ENCODE measurements around the gene PPM1M.

DNA sequence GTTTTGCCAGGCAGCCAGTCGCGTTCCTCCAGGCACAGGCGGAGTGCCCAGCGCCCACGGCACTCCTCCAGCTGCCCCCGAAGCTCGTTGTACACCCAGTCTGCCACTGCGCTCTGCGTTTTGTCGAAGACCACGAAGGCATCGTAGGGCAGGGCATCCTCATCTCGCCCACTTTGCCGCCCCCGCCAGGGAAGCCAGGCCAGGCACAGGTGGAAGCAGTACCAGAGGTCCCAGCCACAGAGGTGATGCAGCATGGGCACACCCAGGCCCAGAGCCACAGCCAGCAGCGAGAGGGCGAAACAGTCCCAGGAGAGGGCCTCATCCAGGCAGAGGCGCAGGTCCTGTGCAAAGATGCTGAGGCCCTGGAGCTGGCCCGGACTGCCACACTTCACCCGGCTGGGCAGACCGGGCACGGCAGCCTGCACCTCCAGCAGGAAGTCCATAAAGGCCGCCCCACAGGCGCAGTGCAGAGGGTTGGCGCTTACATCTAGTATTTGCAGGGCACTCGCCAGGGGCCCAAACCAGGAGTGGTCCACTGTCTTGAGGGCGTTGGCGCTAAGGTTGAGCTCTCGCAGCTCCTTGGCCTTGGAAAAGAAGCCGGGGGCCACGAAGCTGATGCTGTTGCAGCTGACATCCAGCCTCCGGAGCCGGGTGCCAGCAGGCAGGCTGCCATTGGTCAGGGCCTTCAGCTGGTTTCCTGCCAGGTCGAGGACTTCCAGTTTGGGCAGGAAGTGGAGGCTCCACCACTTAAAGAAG, 23.8 kb upstream of the PPM1M start:
- TF ChIP-seq, protein P1, sequence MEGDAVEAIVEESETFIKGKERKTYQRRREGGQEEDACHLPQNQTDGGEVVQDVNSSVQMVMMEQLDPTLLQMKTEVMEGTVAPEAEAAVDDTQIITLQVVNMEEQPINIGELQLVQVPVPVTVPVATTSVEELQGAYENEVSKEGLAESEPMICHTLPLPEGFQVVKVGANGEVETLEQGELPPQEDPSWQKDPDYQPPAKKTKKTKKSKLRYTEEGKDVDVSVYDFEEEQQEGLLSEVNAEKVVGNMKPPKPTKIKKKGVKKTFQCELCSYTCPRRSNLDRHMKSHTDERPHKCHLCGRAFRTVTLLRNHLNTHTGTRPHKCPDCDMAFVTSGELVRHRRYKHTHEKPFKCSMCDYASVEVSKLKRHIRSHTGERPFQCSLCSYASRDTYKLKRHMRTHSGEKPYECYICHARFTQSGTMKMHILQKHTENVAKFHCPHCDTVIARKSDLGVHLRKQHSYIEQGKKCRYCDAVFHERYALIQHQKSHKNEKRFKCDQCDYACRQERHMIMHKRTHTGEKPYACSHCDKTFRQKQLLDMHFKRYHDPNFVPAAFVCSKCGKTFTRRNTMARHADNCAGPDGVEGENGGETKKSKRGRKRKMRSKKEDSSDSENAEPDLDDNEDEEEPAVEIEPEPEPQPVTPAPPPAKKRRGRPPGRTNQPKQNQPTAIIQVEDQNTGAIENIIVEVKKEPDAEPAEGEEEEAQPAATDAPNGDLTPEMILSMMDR (IDR thresholded peaks at IDR 0.05), result no peak
- TF ChIP-seq POLR2A (IDR thresholded peaks at IDR 0.05), result no peak

Measured in right lobe of liver (tissue), 4 donors.